ENCODE data around the gene GRB2.

DNA sequence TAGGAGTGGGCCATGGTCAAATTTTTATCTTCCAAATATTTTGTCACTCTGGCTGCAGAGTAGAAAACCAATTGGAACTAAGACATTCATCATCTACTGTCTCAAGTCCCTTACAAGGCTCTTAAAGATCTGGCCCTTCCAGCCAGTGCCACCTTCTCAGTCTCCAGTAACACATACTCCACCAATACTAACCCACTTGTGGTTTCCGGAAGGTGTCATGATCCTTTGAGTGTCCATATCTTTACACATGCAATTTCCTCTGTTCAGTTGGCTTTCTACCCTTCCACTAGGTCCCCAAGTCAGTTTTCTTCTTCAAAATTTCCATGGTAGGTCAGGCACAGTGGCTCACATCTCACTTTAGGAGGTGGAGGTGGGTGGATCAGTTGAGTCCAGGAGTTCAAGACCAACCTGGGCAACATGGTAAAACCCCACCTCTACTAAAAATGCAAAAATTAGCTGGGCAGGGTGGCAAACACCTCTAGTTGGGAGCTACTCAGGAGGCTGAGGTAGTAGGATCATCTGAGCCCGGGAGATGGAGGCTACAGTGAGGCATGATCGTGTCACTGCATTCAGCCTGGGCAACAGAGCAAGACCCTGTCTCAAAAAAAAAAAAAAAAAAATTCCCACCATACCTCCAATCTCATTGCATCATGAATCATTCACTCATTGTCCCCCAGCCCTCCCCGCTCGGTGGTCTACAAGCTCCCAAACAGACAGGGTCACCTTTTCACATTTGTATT, 6.0 kb upstream of the GRB2 start:
- TF ChIP-seq, protein P1, sequence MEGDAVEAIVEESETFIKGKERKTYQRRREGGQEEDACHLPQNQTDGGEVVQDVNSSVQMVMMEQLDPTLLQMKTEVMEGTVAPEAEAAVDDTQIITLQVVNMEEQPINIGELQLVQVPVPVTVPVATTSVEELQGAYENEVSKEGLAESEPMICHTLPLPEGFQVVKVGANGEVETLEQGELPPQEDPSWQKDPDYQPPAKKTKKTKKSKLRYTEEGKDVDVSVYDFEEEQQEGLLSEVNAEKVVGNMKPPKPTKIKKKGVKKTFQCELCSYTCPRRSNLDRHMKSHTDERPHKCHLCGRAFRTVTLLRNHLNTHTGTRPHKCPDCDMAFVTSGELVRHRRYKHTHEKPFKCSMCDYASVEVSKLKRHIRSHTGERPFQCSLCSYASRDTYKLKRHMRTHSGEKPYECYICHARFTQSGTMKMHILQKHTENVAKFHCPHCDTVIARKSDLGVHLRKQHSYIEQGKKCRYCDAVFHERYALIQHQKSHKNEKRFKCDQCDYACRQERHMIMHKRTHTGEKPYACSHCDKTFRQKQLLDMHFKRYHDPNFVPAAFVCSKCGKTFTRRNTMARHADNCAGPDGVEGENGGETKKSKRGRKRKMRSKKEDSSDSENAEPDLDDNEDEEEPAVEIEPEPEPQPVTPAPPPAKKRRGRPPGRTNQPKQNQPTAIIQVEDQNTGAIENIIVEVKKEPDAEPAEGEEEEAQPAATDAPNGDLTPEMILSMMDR (IDR thresholded peaks at IDR 0.05) = no peak
- no peak for TF ChIP-seq GABPB1 (CRISPR knock-in tag; IDR thresholded peaks at IDR 0.05)
- TF ChIP-seq, protein P2, sequence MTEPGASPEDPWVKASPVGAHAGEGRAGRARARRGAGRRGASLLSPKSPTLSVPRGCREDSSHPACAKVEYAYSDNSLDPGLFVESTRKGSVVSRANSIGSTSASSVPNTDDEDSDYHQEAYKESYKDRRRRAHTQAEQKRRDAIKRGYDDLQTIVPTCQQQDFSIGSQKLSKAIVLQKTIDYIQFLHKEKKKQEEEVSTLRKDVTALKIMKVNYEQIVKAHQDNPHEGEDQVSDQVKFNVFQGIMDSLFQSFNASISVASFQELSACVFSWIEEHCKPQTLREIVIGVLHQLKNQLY (CRISPR knock-in tag; IDR thresholded peaks at IDR 0.05) = no peak
- TF ChIP-seq JUN (CRISPR knock-in tag; IDR thresholded peaks at IDR 0.05) = no peak
- TF ChIP-seq CREB1 (CRISPR knock-in tag; IDR thresholded peaks at IDR 0.05) = no peak
- TF ChIP-seq, protein P3, sequence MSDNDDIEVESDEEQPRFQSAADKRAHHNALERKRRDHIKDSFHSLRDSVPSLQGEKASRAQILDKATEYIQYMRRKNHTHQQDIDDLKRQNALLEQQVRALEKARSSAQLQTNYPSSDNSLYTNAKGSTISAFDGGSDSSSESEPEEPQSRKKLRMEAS (CRISPR knock-in tag; IDR thresholded peaks at IDR 0.05) = no peak
